ENCODE data around the gene TRDN. TPM values are rescaled to one million over a fixed set of nuclear protein-coding genes. Genes with fewer than 3 reads are reported as not detected.
"Not testable (repeated sequence)": the region's sequence is repeated elsewhere in the genome, so short reads cannot be mapped to it uniquely, and the experiment has no call there.

Gene TRDN
- total and polyA plus RNA-seq, 9 donors, result under 0.01 to 7.8 (median 1.3) TPM; not detected in 1

GRCh38 chr6:123565529-123565928 lies 71.2 kb downstream of the TRDN start:
- Histone ChIP-seq H3K27ac (no peak overlapping the region), H3K4me3 (no peak overlapping the region), H3K27me3 (no peaks in the 10 kb centered on the region), H3K9me3 (no peaks in the 10 kb centered on the region), H3K36me3 (no peaks in the 10 kb centered on the region), H3K4me1 (ENCODE audit: insufficient read depth) (no peaks in the 10 kb centered on the region)
- intact Hi-C loops (cut with DNase I), result no loop called here
- no peak for DNase-seq
- no peak for TF ChIP-seq POLR2A (IDR thresholded peaks at IDR 0.05)
- TF ChIP-seq EP300 (IDR thresholded peaks at IDR 0.05), result no peak
- no peak for TF ChIP-seq CTCF (IDR thresholded peaks at IDR 0.05)
- 90 to 93% (median 92%) methylated on average over 10 of the region's 10 CpGs for WGBS, 3 donors

- no peaks in the 10 kb centered on the region for H3K4me1 ChIP-seq (ENCODE audit: insufficient read depth)
- DNase-seq, result no peak
- H3K27ac ChIP-seq, result no peak overlapping the region
- intact Hi-C loops (cut with DNase I), result no loop called here
- TF ChIP-seq CTCF (IDR thresholded peaks at IDR 0.05) (no peak), POLR2A (IDR thresholded peaks at IDR 0.05) (no peak), EP300 (IDR thresholded peaks at IDR 0.05) (no peak)
- 29 to 37% (median 32%) methylated on average over 3 of the region's 3 CpGs for WGBS, 3 donors
- H3K9me3 ChIP-seq, result no peaks in the 10 kb centered on the region
- no peaks in the 10 kb centered on the region for H3K27me3 ChIP-seq
- H3K4me3 ChIP-seq, result no peak overlapping the region
- H3K36me3 ChIP-seq, result no peaks in the 10 kb centered on the region
Observed at GRCh38 chr6:123564361-123564760, 72.4 kb downstream of the TRDN start.

GRCh38 chr6:123562677-123563076 lies 74.1 kb downstream of the TRDN start:
- H3K36me3 ChIP-seq, result no peaks in the 10 kb centered on the region
- no peaks in the 10 kb centered on the region for H3K27me3 ChIP-seq
- TF ChIP-seq EP300 (IDR thresholded peaks at IDR 0.05), result no peak
- no peak overlapping the region for H3K4me3 ChIP-seq
- no peaks in the 10 kb centered on the region for H3K4me1 ChIP-seq (ENCODE audit: insufficient read depth)
- H3K27ac ChIP-seq, result no peak overlapping the region
- no peak for DNase-seq
- intact Hi-C loops (cut with DNase I), result no loop called here
- no peaks in the 10 kb centered on the region for H3K9me3 ChIP-seq

DNA sequence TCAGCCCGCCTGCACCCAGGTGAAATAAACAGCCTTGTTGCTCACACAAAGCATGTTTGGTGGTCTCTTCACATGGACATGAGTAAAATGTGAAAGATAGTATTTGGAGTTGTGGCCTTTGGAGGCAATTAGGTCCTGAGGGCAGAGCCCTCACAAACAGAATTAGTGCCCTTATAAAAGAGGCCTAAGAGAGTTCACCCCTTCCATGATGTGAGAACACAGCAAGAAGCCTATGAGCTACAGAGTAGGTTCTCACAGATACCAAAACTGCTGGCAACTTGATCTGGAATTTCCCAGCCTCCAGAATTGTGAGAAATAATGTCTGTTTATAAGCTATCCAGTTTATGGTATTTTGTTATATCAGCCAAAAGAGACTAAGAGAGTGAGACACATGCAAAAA lies 74.5 kb downstream of the TRDN start:
- Histone ChIP-seq H3K9me3 (no peaks in the 10 kb centered on the region), H3K27ac (no peak overlapping the region), H3K27me3 (no peaks in the 10 kb centered on the region), H3K4me3 (no peak overlapping the region), H3K36me3 (no peaks in the 10 kb centered on the region), H3K4me1 (ENCODE audit: insufficient read depth) (no peaks in the 10 kb centered on the region)
- no peak for TF ChIP-seq EP300 (IDR thresholded peaks at IDR 0.05)
- no peak for TF ChIP-seq POLR2A (IDR thresholded peaks at IDR 0.05)
- TF ChIP-seq CTCF (IDR thresholded peaks at IDR 0.05), result no peak
- WGBS, 3 donors, result 89 to 100% (median 94%) methylated on average over 1 of the region's 1 CpG
- intact Hi-C loops (cut with DNase I), result no loop called here
- DNase-seq, result no peak

DNA sequence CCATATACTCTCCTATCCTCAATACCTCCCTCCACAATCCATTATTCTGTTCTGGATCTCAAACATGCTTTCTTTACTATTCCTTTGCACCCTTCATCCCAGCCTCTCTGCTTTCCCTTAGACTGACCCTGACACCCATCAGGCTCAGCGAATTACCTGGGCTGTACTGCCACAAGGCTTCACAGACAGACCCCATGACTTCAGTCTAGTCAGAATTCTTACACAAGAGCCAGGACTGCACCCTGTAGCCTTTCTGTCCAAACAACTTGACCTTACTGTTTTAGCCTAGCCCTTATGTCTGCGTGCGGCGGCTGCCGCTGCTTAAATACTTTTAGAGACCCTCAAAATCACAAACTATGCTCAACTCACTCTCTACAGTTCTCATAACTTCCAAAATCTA lies 76.9 kb downstream of the TRDN start:
- WGBS, 3 donors, result 90 to 95% (median 94%) methylated on average over 5 of the region's 5 CpGs
- H3K36me3 ChIP-seq; DNase-seq; intact Hi-C loops (cut with DNase I); H3K4me3 ChIP-seq; H3K9me3 ChIP-seq; H3K27ac ChIP-seq; H3K4me1 ChIP-seq (ENCODE audit: insufficient read depth); H3K27me3 ChIP-seq: not testable (repeated sequence)

DNA sequence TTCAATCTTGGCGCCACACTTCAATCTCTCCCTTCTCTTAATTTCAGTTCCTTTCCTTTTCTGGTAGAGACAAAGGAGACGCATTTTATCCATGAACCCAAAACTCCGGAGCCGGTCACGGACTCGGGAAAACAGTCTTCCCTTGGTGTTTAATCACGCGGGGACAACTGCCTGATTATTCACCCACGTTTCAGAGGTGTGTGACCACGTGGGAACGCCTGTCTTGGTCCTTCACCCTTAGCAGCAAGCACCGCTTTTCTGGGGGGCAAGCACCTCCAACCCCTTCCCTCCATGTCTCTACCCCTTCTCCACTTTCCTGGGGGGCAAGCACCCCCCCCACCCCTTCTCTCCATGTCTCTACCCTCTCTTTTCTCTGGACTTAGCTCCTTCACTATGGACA lies 79.3 kb downstream of the TRDN start:
- H3K4me3 ChIP-seq; DNase-seq; H3K4me1 ChIP-seq (ENCODE audit: insufficient read depth); H3K36me3 ChIP-seq; H3K27me3 ChIP-seq; intact Hi-C loops (cut with DNase I); H3K9me3 ChIP-seq; H3K27ac ChIP-seq: not testable (repeated sequence)
- 90 to 98% (median 94%) methylated on average over 12 of the region's 12 CpGs for WGBS, 3 donors

Measured in ovary (tissue), 9 donors.